ENCODE results near the gene EDEM2.
"Not testable (repeated sequence)": the region's sequence is repeated elsewhere in the genome, so short reads cannot be mapped to it uniquely, and the experiment has no call there.

EDEM2 gene

DNA sequence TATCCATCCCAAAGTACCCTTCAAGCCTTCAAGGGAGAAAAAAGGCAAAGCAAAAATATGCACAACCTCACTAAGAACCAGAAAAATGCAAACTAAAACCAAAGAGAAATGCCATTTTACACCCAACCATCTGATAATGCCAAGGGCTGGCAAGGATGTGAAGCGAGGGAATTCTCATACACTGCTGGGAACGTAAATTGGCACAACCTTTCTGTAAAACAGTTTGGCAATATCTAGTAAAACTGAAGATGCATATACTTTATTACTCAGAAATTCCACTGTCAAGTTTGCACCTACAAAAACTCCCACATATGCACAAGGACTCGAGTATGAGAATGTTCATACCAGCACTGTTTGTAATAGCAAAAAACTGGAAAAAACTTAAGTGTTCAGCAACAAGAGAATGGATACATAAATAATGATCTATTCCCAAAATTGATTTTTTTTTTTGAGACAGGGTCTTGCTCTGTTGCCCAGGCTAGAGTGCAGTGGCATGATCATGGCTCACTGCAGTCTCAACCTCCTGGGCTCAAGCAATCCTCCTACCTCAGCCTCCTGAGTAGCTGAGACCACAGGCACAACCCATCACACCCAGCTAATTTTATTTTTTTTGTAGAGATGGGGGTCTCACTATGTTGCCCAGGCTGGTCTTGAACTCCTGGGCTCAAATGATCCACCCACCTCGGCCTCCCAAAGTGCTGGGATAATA, 21.7 kb upstream of the EDEM2 start:
- not testable (repeated sequence) for DNase-seq

DNA sequence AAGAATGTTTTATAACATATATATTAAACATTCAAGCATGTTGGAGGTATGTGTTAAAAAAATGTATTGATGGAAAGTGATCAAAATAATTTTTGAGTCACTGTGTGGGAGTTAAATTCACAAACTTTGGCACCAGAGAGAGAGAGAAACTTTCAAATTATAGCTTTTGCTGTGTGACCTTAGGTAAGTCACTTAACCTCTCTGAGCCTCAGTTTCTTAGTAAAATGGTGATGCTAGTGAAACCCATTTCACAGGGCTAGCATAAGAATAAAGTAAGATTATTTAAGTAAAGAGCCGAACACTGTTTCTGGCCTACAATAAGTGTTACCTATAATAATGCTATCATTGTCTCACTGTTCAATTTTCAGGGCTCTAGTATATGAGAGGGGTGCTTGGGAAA, 20.7 kb upstream of the EDEM2 start:
- DNase-seq: no peak

GRCh38 chr20:35166242-35166830, 19.2 kb upstream of the EDEM2 start:
- no peak for DNase-seq

DNA sequence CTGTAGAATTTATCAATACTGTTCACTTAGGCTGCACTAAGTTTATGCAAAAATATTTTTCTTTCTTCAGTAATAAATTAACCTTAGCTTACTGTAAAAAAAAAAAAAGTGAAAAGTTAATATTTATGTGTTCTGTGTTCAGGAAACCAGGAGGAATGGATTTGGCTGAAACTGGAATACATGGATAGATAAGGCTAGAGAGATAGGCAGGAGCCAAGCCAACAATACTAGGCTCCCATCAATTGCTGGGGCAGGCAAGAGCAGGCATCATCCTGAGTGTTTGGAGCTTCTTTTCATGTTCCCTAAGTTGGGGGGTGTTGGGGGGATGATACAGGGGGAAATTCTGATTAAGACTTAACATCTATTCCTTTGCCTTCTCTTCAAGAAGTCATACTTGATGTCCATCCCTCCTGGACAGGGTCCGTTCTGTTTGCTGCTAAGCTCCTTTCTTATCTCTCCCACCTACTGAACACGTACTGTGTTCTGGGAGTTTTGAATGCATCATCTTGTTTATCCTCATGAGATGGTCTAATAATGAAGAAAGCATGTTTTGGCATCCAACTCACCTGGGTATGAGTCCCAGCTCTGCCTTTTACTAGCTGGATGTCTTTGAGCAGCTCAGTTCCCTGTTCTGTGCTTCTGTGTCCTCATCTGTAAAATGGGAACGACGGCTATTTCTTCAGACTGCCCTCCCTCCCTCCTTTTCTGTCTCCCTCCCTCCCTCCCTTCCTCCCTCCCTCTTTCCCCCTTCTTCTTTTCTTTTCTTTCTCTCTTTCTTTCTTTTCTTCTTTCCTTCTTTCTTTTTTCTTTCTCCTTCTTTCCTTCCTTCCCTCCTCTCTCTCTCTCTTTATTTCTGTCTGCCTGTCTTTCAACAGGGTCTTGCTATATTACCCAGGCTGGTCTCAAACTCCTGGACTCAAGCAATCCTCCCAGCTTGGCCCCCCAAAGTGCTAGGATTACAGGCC, 18.4 kb upstream of the EDEM2 start:
- no peak for DNase-seq

DNA sequence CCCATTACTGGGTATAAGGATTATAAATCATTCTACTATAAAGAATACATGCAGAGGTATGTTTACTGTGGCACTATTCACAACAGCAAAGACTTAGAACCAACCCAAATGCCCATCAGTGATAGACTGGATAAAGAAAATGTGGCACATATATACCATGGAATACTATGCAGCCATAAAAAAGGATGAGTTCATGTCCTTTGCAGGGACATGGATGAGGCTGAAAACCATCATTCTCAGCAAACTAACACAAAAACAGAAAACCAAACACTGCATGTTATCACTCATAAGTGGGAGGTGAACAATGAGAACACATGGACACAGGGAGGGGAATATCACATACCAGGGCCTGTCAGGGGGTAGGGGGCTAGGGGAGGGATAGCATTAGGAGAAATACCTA, 17.4 kb upstream of the EDEM2 start:
- not testable (repeated sequence) for DNase-seq

GRCh38 chr20:35160341-35160740, 13.2 kb upstream of the EDEM2 start:
- not testable (repeated sequence) for DNase-seq

- no peak for DNase-seq
Observed at GRCh38 chr20:35156978-35157377, 9.8 kb upstream of the EDEM2 start.

DNA sequence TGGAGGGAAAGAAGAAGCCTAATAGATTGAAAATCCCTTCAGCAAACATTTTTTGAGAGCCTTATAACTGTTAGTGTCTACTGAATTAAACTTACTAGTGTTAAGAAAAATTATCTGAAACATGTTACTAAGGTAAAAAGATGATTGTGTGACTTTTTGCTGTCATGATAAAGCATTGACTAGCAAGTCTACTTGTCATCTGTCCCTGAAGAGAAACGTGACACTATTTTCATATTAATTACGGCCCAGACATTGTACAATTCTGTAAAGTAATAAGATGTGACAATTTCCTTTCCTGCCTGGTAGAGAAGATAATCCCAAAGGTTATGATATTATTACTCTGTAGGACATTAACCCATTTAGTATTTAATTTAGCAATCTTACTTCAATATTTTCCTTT, 8.8 kb upstream of the EDEM2 start:
- DNase-seq: no peak

GRCh38 chr20:35151736-35152135, 4.6 kb upstream of the EDEM2 start:
- no peak for DNase-seq

DNA sequence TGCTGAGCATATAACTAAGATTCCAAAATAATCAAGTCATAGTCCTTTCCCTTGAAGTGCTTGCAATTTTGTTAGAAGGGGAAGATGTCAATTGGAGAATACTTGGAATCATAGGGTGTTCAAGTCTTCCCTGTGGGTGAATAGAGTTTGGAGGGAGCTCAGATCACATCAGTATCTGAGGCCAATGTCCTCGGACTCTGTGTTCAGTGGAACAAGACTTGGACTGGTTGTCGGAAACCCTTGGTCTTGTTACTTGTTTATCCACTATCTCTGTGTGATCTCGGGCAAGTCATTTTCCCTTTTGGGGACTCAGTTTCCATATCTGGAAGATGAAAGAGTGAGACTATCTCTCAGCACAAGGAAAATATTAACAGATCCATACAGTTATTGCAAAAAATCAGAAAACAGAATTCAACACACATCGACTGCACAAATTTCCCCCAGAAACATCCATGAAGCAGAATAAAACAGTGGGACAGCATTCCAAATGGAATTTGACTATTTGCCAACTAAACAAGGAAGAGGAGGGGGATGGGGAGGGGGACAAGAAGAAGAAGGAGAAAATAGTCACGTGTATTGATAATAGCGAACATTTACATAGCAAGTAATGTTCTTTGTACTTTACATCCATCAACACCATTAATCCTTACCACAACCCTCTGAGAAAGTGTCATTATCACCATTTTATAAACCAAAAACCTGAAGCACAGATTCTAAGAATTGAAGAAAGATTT, 3.9 kb upstream of the EDEM2 start:
- no peak for DNase-seq

DNA sequence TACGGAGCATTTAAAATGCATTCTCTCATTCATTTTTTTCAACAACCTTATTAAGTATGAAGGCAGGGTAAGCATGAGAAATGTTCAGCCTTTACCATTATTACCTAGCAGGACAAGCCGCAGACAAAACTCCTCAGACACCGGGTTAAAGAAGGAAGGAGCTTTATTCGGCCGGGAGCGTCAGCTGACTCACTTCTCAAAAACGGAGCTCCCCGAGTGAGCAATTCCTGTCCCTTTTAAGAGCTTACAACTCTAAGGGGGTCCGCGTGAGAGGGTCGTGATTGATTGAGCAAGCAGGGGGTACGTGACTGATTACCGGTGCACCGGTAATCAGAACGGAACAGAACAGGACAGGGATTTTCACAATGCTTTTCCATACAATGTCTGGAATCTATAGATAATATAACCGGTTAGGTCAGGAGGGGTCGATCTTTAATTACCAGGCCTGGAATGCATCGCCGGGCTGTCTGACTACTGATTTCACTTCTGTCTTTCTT, 487 bp upstream of the EDEM2 start:
- peak; percentile 45 to 48 for DNase-seq

DNA sequence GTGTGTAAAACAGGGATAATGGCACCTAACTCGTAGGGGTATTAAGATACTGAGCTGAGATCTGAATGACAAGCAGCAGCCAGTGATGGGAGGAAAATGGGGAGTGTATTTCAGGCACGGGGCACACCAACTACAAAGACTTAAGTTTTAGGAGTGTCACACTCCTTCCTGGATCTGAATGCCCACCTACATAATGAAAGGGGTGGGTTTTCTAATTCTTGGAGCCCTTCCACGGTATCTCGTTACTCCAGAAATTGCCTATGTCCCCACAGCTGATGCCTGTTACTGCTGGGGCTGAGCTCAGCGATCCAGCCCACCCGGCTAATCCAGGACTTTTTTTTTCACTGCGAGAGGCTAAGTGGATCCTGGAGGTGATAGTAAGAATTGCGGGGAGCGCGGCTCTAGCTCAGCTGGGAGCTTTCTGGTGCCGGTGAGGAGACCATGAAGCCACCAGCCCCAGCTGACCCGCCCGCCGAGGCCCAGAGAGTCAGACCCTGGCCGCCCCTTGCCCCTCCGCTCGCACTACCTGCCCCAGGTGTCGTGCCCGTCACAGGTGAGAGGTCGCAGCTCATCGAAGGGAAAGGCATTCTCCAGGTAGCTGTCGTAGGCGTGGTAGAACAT, 727 bp downstream of the EDEM2 start:
- no peak for DNase-seq

DNA sequence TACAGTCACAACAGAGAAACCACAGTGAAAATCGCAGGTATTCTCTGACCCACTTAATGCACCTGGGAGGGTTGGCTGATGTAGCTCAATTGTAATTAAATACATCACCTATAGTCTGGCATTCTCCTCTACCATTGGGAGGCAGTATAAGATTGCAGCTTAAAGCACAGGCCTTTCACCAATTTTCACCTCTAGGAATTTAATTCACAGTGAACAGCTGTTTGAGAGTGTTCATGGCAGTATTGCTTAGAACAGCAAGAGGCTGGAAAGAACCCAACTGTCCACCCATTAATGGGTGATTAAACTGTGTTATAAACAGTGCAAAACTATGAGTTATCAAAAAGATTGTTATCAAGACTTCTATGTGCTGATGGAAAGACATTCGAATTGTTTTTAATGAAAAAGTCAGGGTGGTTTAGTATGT, 2.0 kb downstream of the EDEM2 start:
- DNase-seq: no peak

DNA sequence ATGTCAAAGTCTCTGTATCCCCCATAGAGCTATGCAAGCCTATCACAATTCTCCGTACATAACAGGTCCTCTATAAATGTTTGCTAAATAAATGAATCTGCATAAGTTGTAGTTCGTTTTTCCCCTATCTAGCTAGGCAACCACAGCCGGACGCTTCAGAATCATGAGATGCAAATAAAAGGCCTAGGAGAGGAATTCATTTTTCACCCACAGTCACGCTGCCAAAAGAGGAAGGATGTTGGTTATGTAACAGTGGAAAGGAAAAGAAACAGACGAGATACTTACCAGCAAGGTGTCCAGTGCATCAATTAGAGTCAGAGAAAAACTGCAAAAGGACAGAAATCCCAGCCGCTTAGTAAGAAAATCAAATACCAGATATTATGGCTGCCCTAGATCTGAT, 2.4 kb downstream of the EDEM2 start:
- no peak for DNase-seq

- DNase-seq: no peak
Observed at GRCh38 chr20:35135867-35136586, 11.1 kb downstream of the EDEM2 start.

DNA sequence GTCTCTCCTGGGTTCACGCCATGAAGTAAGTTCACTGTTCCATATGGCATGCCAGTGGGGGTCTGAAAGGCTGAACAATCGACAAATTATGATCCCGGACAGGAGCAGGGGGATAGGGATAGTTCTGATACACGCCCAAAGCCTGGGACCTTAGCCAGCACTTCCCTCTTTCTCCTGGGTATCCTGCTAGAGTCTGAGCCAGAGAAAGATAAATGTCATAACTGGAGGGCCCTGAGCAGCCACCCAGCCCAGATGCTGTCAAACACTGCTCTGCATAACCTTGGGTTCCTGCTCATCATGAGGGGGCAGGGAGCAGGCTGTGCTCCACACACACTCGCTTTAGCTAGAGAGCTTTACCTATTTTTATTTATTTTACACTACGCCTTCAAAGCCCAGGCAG, 12.3 kb downstream of the EDEM2 start:
- DNase-seq: no peak

DNA sequence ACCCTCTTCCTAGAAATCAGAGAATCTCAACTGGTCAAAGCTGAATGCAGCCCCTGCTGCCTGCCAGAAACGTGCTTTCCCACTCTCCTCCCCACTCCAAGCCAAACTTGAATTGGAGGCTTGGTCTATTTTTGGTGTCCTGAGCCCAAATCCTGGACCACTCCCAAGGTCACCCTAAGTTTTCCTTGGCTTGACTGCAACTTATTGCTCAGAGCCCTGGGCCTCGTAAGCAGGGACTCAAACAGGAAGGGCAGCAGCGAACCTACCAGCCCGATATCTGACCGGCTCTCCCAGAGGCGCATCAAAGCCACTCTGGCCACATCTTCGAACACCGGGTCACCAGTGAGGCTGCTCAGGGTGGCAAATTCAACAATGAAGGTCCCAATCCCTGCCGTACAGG, 12.7 kb downstream of the EDEM2 start:
- no peak for DNase-seq

GRCh38 chr20:35133735-35134134, 13.4 kb downstream of the EDEM2 start:
- no peak for DNase-seq

- DNase-seq: no peak
Observed at GRCh38 chr20:35133031-35133430, 14.1 kb downstream of the EDEM2 start.

GRCh38 chr20:35131934-35132333, 15.2 kb downstream of the EDEM2 start:
- DNase-seq: no peak

DNA sequence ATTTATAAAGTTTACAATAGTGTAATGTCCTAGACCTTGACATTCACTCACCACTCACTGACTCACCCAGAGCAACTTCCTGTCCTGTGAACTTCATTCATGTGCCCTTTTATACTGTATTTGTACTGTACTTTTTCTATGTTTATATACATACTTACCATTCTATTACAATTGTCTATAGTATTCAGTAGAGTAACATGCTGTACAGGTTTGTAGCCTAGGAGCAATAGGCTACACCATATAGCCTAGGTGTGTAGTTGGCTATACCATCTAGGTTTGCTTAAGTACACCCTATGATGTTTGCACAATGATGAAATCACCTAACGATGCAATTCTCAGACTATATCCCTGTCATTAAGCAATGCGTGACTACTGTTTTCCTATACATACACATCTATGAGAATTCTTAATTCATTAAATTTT, 17.5 kb downstream of the EDEM2 start:
- no peak for DNase-seq

- no peak for DNase-seq
Observed at GRCh38 chr20:35125753-35126152, 21.4 kb downstream of the EDEM2 start.
